Astrocyte (in vitro differentiated cells and primary cell): Measurements from ENCODE around the gene GLIPR1. TPM values are rescaled to one million over a fixed set of nuclear protein-coding genes. Genes with fewer than 3 reads are reported as not detected.

Source experiments
- DNase-seq: peaks from one replicate; pipeline ENCODE4 v3.0.0-alpha.2; 2010; ENCODE audit warnings: low read depth
- FAIRE-seq: peaks from 2 replicates; lab custom pipeline; 2011; peaks lifted over from hg19 to GRCh38; lab: Jason Lieb, UNC
- H2AFZ ChIP-seq: 2 replicates; pipeline ENCODE4 v1.6.0; 2012; ENCODE audit warnings: low read depth, low read length, inconsistent platforms
- H3K27ac ChIP-seq: 2 replicates; pipeline ENCODE4 v1.5.1; 2011; ENCODE audit warnings: low read depth, low read length, inconsistent platforms
- H3K27me3 ChIP-seq: 2 replicates; pipeline ENCODE4 v1.6.0; 2011; ENCODE audit warnings: low read length, inconsistent platforms; ENCODE audit not compliant: insufficient read depth
- H3K36me3 ChIP-seq: 2 replicates; pipeline ENCODE4 v1.5.1; 2011; ENCODE audit warnings: low read length, inconsistent platforms; ENCODE audit not compliant: insufficient read depth
- H3K4me1 ChIP-seq: 2 replicates; pipeline ENCODE4 v1.5.1; 2011; ENCODE audit warnings: low read length, inconsistent platforms; ENCODE audit not compliant: insufficient read depth
- H3K4me2 ChIP-seq: 2 replicates; pipeline ENCODE4 v1.6.0; 2012; ENCODE audit warnings: low read length, inconsistent platforms
- H3K4me3 ChIP-seq: 2 replicates; pipeline ENCODE4 v1.5.1; 2011; ENCODE audit warnings: low read depth, mild to moderate bottlenecking, low read length, inconsistent platforms; ENCODE audit not compliant: insufficient read depth
- H3K79me2 ChIP-seq: 2 replicates; pipeline ENCODE4 v1.6.0; 2012; ENCODE audit warnings: mild to moderate bottlenecking, low read length, inconsistent platforms; ENCODE audit not compliant: insufficient read depth
- H3K9ac ChIP-seq: 2 replicates; pipeline ENCODE4 v1.6.0; 2012; ENCODE audit warnings: mild to moderate bottlenecking, low read length, inconsistent platforms
- H3K9me3 ChIP-seq: 2 replicates; pipeline ENCODE4 v1.5.1; 2012; ENCODE audit warnings: low read depth, mild to moderate bottlenecking, low read length, inconsistent platforms; ENCODE audit not compliant: insufficient read depth
- H4K20me1 ChIP-seq: 2 replicates; pipeline ENCODE4 v1.6.0; 2012; ENCODE audit warnings: low read length, inconsistent platforms; ENCODE audit not compliant: insufficient read depth
- H3K27ac Mint-ChIP-seq: one replicate; pipeline ENCODE4 v1.8.0; 2021; ENCODE audit warnings: mild to moderate bottlenecking, mixed read lengths; ENCODE audit not compliant: unreplicated experiment
- H3K27me3 Mint-ChIP-seq: one replicate; pipeline ENCODE4 v1.8.0; 2021; ENCODE audit warnings: low read depth, mixed read lengths; ENCODE audit not compliant: unreplicated experiment
- H3K36me3 Mint-ChIP-seq: one replicate; pipeline ENCODE4 v1.8.0; 2021; ENCODE audit warnings: low read depth, mixed read lengths; ENCODE audit not compliant: unreplicated experiment
- H3K4me1 Mint-ChIP-seq: one replicate; pipeline ENCODE4 v1.8.0; 2021; ENCODE audit warnings: low read depth, mixed read lengths; ENCODE audit not compliant: unreplicated experiment
- H3K4me3 Mint-ChIP-seq: one replicate; pipeline ENCODE4 v1.8.0; 2021; ENCODE audit warnings: mild to moderate bottlenecking, moderate library complexity, mixed read lengths; ENCODE audit not compliant: unreplicated experiment
- H3K9me3 Mint-ChIP-seq: one replicate; pipeline ENCODE4 v1.8.0; 2021; ENCODE audit warnings: mild to moderate bottlenecking, mixed read lengths; ENCODE audit not compliant: unreplicated experiment
- CTCF ChIP-seq: IDR thresholded peaks from 2 replicates; pipeline ENCODE4 v1.5.1; 2011; ENCODE audit warnings: low read depth, mild to moderate bottlenecking, inconsistent platforms, low read length, moderate library complexity; ENCODE audit not compliant: insufficient read depth
- EZH2 ChIP-seq: IDR thresholded peaks from 2 replicates; pipeline ENCODE4 v1.6.1; 2012; ENCODE audit warnings: mild to moderate bottlenecking, low read length, inconsistent platforms; ENCODE audit not compliant: insufficient read depth
- total RNA-seq: library from RNA; stranded (reverse); gene quantifications from 2 replicates; pipeline ENCODE4 v1.2.1, GENCODE V29; 2021

Gene GLIPR1
- total RNA-seq, 1 donor from 2014 or later: 232 TPM

- peaks cover 16% of the 10 kb centered on the region for H4K20me1 ChIP-seq
- peaks cover 28% of the 10 kb centered on the region for H3K79me2 ChIP-seq
- no peak overlapping the region for H3K4me2 ChIP-seq
- Mint-ChIP-seq H3K27ac (no peak overlapping the region), H3K4me3 (no peak overlapping the region), H3K4me1 (peaks cover 8% of the 10 kb centered on the region), H3K27me3 (no peaks in the 10 kb centered on the region), H3K36me3 (peaks cover 1% of the 10 kb centered on the region), H3K9me3 (no peaks in the 10 kb centered on the region)
- no peak overlapping the region for H2AFZ ChIP-seq
- TF ChIP-seq CTCF: no peak
- TF ChIP-seq EZH2: no peak
- H3K27ac ChIP-seq: no peak overlapping the region
- no peak overlapping the region for H3K9ac ChIP-seq
- H3K9me3 ChIP-seq: no peaks in the 10 kb centered on the region
- H3K4me1 ChIP-seq: no peaks in the 10 kb centered on the region
- FAIRE-seq (no peak), DNase-seq (no peak)
- H3K4me3 ChIP-seq: no peak overlapping the region
- H3K27me3 ChIP-seq: no peaks in the 10 kb centered on the region
- H3K36me3 ChIP-seq: peaks cover 63% of the 10 kb centered on the region
Measured at GRCh38 chr12:75503866-75504265, 23.3 kb downstream of the GLIPR1 start.

GRCh38 chr12:75505706-75506312 lies 25.3 kb downstream of the GLIPR1 start:
- TF ChIP-seq EZH2 (no peak), CTCF (peak; percentile 74)
- H3K36me3 Mint-ChIP-seq: no peaks in the 10 kb centered on the region
- DNase-seq: no peak
- H3K4me3 Mint-ChIP-seq: no peak overlapping the region
- H2AFZ ChIP-seq: no peak overlapping the region
- no peak overlapping the region for H3K4me3 ChIP-seq
- no peaks in the 10 kb centered on the region for H3K9me3 ChIP-seq
- H4K20me1 ChIP-seq: peaks cover 16% of the 10 kb centered on the region
- peaks cover 51% of the 10 kb centered on the region for H3K36me3 ChIP-seq
- H3K27ac ChIP-seq: peak overlapping the region; percentile 12
- H3K9me3 Mint-ChIP-seq: no peaks in the 10 kb centered on the region
- H3K4me1 Mint-ChIP-seq: peaks cover 18% of the 10 kb centered on the region
- H3K27me3 ChIP-seq: no peaks in the 10 kb centered on the region
- no peak overlapping the region for H3K27ac Mint-ChIP-seq
- H3K27me3 Mint-ChIP-seq: no peaks in the 10 kb centered on the region
- peaks cover 5% of the 10 kb centered on the region for H3K4me1 ChIP-seq
- H3K79me2 ChIP-seq: peaks cover 48% of the 10 kb centered on the region
- H3K9ac ChIP-seq: no peak overlapping the region
- FAIRE-seq: peak; percentile 34
- no peak overlapping the region for H3K4me2 ChIP-seq

GRCh38 chr12:75507086-75507485 lies 26.5 kb downstream of the GLIPR1 start:
- no peak for DNase-seq
- peaks cover 40% of the 10 kb centered on the region for H3K36me3 ChIP-seq
- no peak overlapping the region for H3K27ac ChIP-seq
- FAIRE-seq: no peak
- no peak overlapping the region for H3K4me2 ChIP-seq
- no peak overlapping the region for H3K9ac ChIP-seq
- Mint-ChIP-seq H3K27me3 (no peaks in the 10 kb centered on the region), H3K27ac (no peak overlapping the region), H3K4me3 (no peak overlapping the region), H3K9me3 (no peaks in the 10 kb centered on the region), H3K36me3 (no peaks in the 10 kb centered on the region), H3K4me1 (peaks cover 18% of the 10 kb centered on the region)
- H3K27me3 ChIP-seq: no peaks in the 10 kb centered on the region
- no peak for TF ChIP-seq EZH2
- peaks cover 54% of the 10 kb centered on the region for H3K79me2 ChIP-seq
- peaks cover 8% of the 10 kb centered on the region for H3K4me1 ChIP-seq
- H3K4me3 ChIP-seq: no peak overlapping the region
- no peaks in the 10 kb centered on the region for H3K9me3 ChIP-seq
- no peak overlapping the region for H2AFZ ChIP-seq
- peaks cover 11% of the 10 kb centered on the region for H4K20me1 ChIP-seq
